CD4-positive, alpha-beta T cell (primary cell): ENCODE measurements around the gene PTPRN2. TPM values are rescaled to one million over a fixed set of nuclear protein-coding genes. Genes with fewer than 3 reads are reported as not detected.

Source experiments
- ATAC-seq: fragments of 200-7000 bp; cut with Tn5 transposase; one replicate; pipeline ENCODE4 v1.10.0; 2022; ENCODE audit warnings: mild to moderate bottlenecking; ENCODE audit not compliant: poor library complexity
- CTCF ChIA-PET: fragments of 350-600 bp; sonication (Branson Sonifier 250); formaldehyde crosslinking; loops from one replicate; lab custom pipeline; 2021; ENCODE audit warnings: antibody characterized with exemption, inconsistent platforms; lab: Charles Lee
- POLR2A ChIA-PET: fragments of 350-600 bp; sonication (Branson Sonifier 250); formaldehyde crosslinking; loops from one replicate; lab custom pipeline; 2021; ENCODE audit warnings: antibody characterized with exemption, inconsistent platforms; lab: Charles Lee
- DNase-seq, 14 experiments: peaks; one replicate each; pipeline ENCODE4 v3.0.0-alpha.2; 2013 to 2020; ENCODE audit warnings: mixed read lengths in 2 of 14
- H3K27ac ChIP-seq, 2 donors: one replicate each; pipeline versions ENCODE4 v1.5.1 to v1.7.0; 2013; ENCODE audit warnings: low read length in 2 of 2, low read depth in 1 of 2, mild to moderate bottlenecking in 1 of 2
- H3K27me3 ChIP-seq, 2 experiments: 1 replicate in 1 of 2; 2 replicates in 1 of 2; pipeline versions ENCODE4 v1.6.1 to v1.7.0; 2013; ENCODE audit warnings: low read length in 2 of 2, control low read depth in 1 of 2, mild to moderate bottlenecking in 1 of 2, moderate library complexity in 1 of 2; ENCODE audit not compliant: insufficient read depth in 2 of 2, control insufficient read depth in 1 of 2
- H3K36me3 ChIP-seq: one replicate; pipeline ENCODE4 v1.6.1; 2013; ENCODE audit warnings: low read length, control low read depth; ENCODE audit not compliant: insufficient read depth
- H3K4me1 ChIP-seq: one replicate; pipeline ENCODE4 v1.6.1; 2013; ENCODE audit warnings: low read length, control low read depth; ENCODE audit not compliant: insufficient read depth
- H3K4me3 ChIP-seq: one replicate; pipeline ENCODE4 v1.5.1; 2013; ENCODE audit warnings: mild to moderate bottlenecking, low read length, moderate library complexity
- H3K9me3 ChIP-seq, 2 experiments: 1 replicate in 1 of 2; 2 replicates in 1 of 2; pipeline versions ENCODE4 v1.6.1 to v1.7.0; 2013; ENCODE audit warnings: low read length in 2 of 2, mild to moderate bottlenecking in 2 of 2, control low read depth in 1 of 2, moderate library complexity in 1 of 2; ENCODE audit not compliant: control insufficient read depth in 1 of 2, insufficient read depth in 1 of 2
- H3K27ac Mint-ChIP-seq: one replicate; pipeline ENCODE4 v1.8.0; 2020; ENCODE audit warnings: mixed read lengths
- H3K27me3 Mint-ChIP-seq: one replicate; pipeline ENCODE4 v1.8.0; 2021; ENCODE audit warnings: mixed read lengths
- H3K36me3 Mint-ChIP-seq: one replicate; pipeline ENCODE4 v1.8.0; 2021; ENCODE audit warnings: low read depth, mixed read lengths
- H3K4me1 Mint-ChIP-seq: one replicate; pipeline ENCODE4 v1.8.0; 2021; ENCODE audit warnings: low read depth, mixed read lengths
- H3K4me3 Mint-ChIP-seq: one replicate; pipeline ENCODE4 v1.8.0; 2020; ENCODE audit warnings: mild to moderate bottlenecking, mixed read lengths
- H3K9me3 Mint-ChIP-seq: one replicate; pipeline ENCODE4 v1.8.0; 2020; ENCODE audit warnings: mixed read lengths
- CTCF ChIP-seq: fragments of 200-600 bp; IDR thresholded peaks from one replicate; pipeline ENCODE4 v1.8.0; 2022; ENCODE audit warnings: antibody characterized with exemption, mild to moderate bottlenecking
- intact Hi-C, 2 experiments: fragments of 100-400 bp; cut with DNase I in 1 of 2; cut with micrococcal nuclease in 1 of 2; formaldehyde crosslinking; loops; one replicate each; pipeline versions ENCODE4 v1.15.1 to v1.9.0; 2023 to 2025; cut with DNase I, micrococcal nuclease
- total RNA-seq, 174 experiments: library from RNA in 2 of 174; stranded (reverse) in 2 of 174; gene quantifications; one replicate each; pipeline ENCODE4 v1.2.3 and lab custom pipeline; 2021 to 2026

Gene PTPRN2
- total RNA-seq, 2 experiments from 2014 or later = 0.34 to 0.44 TPM

- Histone ChIP-seq H3K4me1 (no peaks in the 10 kb centered on the region), H3K27ac (no peak overlapping the region), H3K4me3 (no peak overlapping the region), H3K27me3 (peaks cover 0 to 8% of the 10 kb centered on the region in 2 experiments), H3K36me3 (no peaks in the 10 kb centered on the region), H3K9me3 (peaks cover 0 to 42% of the 10 kb centered on the region in 2 experiments)
- no peak overlapping the region for H3K27ac Mint-ChIP-seq
- no peaks in the 10 kb centered on the region for H3K4me1 Mint-ChIP-seq
- H3K36me3 Mint-ChIP-seq = no peaks in the 10 kb centered on the region
- CTCF ChIA-PET = no interaction called here
- peaks cover 9% of the 10 kb centered on the region for H3K9me3 Mint-ChIP-seq
- H3K4me3 Mint-ChIP-seq = no peak overlapping the region
- intact Hi-C loops = no loop called here
- no peak for TF ChIP-seq CTCF
- H3K27me3 Mint-ChIP-seq = peaks cover 27% of the 10 kb centered on the region
- POLR2A ChIA-PET = no interaction called here
- DNase-seq (no peak), ATAC-seq (no peak)
These were observed 819.4 kb downstream of the PTPRN2 start for GRCh38 chr7:157768198-157768597.

GRCh38 chr7:157767506-157768197, 820.0 kb downstream of the PTPRN2 start:
- intact Hi-C loops = no loop called here
- Histone ChIP-seq H3K4me1 (no peaks in the 10 kb centered on the region), H3K27ac (no peak overlapping the region), H3K9me3 (peaks cover 0 to 47% of the 10 kb centered on the region in 2 experiments), H3K4me3 (no peak overlapping the region), H3K36me3 (no peaks in the 10 kb centered on the region), H3K27me3 (peaks cover 0 to 8% of the 10 kb centered on the region in 2 experiments)
- peaks cover 9% of the 10 kb centered on the region for H3K9me3 Mint-ChIP-seq
- CTCF ChIA-PET = no interaction called here
- POLR2A ChIA-PET = no interaction called here
- H3K27me3 Mint-ChIP-seq = peaks cover 27% of the 10 kb centered on the region
- H3K27ac Mint-ChIP-seq = no peak overlapping the region
- no peak overlapping the region for H3K4me3 Mint-ChIP-seq
- no peak for ATAC-seq
- H3K36me3 Mint-ChIP-seq = no peaks in the 10 kb centered on the region
- no peak for TF ChIP-seq CTCF
- H3K4me1 Mint-ChIP-seq = no peaks in the 10 kb centered on the region
- DNase-seq = no peak

GRCh38 chr7:157766098-157766497, 821.5 kb downstream of the PTPRN2 start:
- H3K4me1 ChIP-seq = no peaks in the 10 kb centered on the region
- H3K27ac ChIP-seq = no peak overlapping the region
- H3K4me3 ChIP-seq = no peak overlapping the region
- peaks cover 16% of the 10 kb centered on the region for H3K27me3 Mint-ChIP-seq
- peaks cover 3% of the 10 kb centered on the region for H3K9me3 Mint-ChIP-seq
- no peak overlapping the region for H3K4me3 Mint-ChIP-seq
- ATAC-seq (no peak), DNase-seq (no peak)
- H3K4me1 Mint-ChIP-seq = no peaks in the 10 kb centered on the region
- no peaks in the 10 kb centered on the region for H3K36me3 Mint-ChIP-seq
- no peak overlapping the region for H3K27ac Mint-ChIP-seq
- H3K36me3 ChIP-seq = no peaks in the 10 kb centered on the region
- CTCF ChIA-PET = no interaction called here
- POLR2A ChIA-PET = no interaction called here
- intact Hi-C loops = no loop called here
- peaks cover 0 to 45% of the 10 kb centered on the region in 2 experiments for H3K9me3 ChIP-seq
- peaks cover 0 to 6% of the 10 kb centered on the region in 2 experiments for H3K27me3 ChIP-seq
- no peak for TF ChIP-seq CTCF
